ENCODE measurements around the gene GRXCR2.

DNA sequence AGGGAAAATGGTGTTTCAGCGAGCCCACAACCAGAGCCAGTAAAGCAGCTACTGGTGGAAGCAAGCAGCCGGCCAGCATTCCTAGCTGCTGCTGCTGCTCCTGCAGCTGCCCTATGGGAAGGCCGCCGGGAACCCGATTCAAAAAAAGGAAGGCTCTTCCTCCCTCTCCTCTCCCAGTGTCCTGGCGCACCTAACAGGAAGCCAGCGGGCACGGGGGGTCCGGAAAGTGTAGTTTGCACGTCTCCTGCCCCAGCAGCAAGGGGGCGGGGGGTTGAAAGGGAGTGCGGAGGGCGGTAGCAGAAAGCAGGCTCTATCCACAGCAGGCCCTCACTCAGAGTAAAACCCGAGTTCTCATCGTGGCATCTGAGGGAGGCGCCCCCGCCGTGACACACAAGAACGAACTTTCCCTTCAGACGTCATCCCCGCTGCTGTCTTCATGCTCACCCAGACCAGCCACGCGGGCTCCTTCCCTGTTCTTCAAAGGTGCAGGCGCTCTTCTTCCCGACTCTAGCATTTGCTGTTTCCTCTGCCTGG lies 16.5 kb downstream of the GRXCR2 start:
- no peak for TF ChIP-seq POU6F1 (CRISPR knock-in tag; IDR thresholded peaks at IDR 0.05; ENCODE audit: borderline replicate concordance, low read depth)
- no peak for TF ChIP-seq CSRNP3 (CRISPR knock-in tag; IDR thresholded peaks at IDR 0.05)
- TF ChIP-seq ARNTL (CRISPR knock-in tag; IDR thresholded peaks at IDR 0.05; ENCODE audit: borderline replicate concordance, low read depth), result no peak
- no peak for TF ChIP-seq RARB (CRISPR knock-in tag; IDR thresholded peaks at IDR 0.05)
- no peak for TF ChIP-seq ZFP3 (CRISPR knock-in tag; IDR thresholded peaks at IDR 0.05)
- TF ChIP-seq CREB5 (CRISPR knock-in tag; IDR thresholded peaks at IDR 0.05; ENCODE audit: low read depth), result no peak

Measured in SK-N-SH treated with all-trans-retinoic acid at 6 μM for 48 hours (cell line).